ENCODE measurements around the gene TNFRSF14. TPM values are rescaled to one million over a fixed set of nuclear protein-coding genes. Genes with fewer than 3 reads are reported as not detected.

The TNFRSF14 gene
- total and polyA plus RNA-seq, 2 of the 13 experiments (the other 11 are each of a cell fraction or from before 2014, with no cell fraction given): 11.9 to 49.9 TPM

GRCh38 chr1:2535455-2535854 lies 20.7 kb upstream of the TNFRSF14 start:
- Histone ChIP-seq H3K27ac (ENCODE audit: extremely low read length, insufficient read depth, low read length) (no peak overlapping the region), H3K4me2 (ENCODE audit: low read depth, low read length) (no peak overlapping the region), H3K4me3 (replicated peaks in 1 of 3; ENCODE audit: insufficient read depth in 1 of 3, low read depth in 2 of 3, low read length in 3 of 3) (no peak overlapping the region), H3K79me2 (ENCODE audit: insufficient read depth, low read length) (no peaks in the 10 kb centered on the region), H3K36me3 (replicated peaks in 1 of 2; ENCODE audit: control insufficient read depth in 1 of 2, insufficient read depth in 2 of 2, low read length in 2 of 2) (no peaks in the 10 kb centered on the region), H3K27me3 (ENCODE audit: control insufficient read depth in 1 of 2, insufficient read depth in 2 of 2, low read length in 2 of 2) (peaks cover 15 to 65% of the 10 kb centered on the region in 2 experiments), H3K4me1 (ENCODE audit: insufficient read depth, low read length) (peaks cover 5% of the 10 kb centered on the region; the same call in 1 of the 2 replicates), H4K20me1 (ENCODE audit: insufficient read depth, low read length) (no peaks in the 10 kb centered on the region), H3K9me3 (ENCODE audit: low read length) (no peaks in the 10 kb centered on the region), H2AFZ (ENCODE audit: low read length) (no peak overlapping the region), H3K9ac (ENCODE audit: insufficient read depth, low read depth, low read length) (no peak overlapping the region)
- in situ Hi-C loops (cut with HindIII; ENCODE audit: extremely low pct_ligation_motif_present, low pct_unique_long_range_greater_than_20kb) (no loop called here), intact Hi-C loops (cut with micrococcal nuclease; ENCODE audit: unreplicated experiment) (no loop called here)
- POLR2A ChIA-PET: interaction anchor here (1.4 to 2.1 kb wide), 3 partner anchors 8 to 11 kb away, joined by 5 to 7 read pairs (median 5); partner anchors contain the start of gene PANK4
- DNase-seq (ENCODE audit: low spot score) (no peak), ATAC-seq (peak; percentile 12), FAIRE-seq (no peak)
- BruUV-seq (replicated peaks): no TSS peak
- no peak for TF ChIP-seq ZNF12 (CRISPR knock-in tag; IDR thresholded peaks at IDR 0.05)
- TF ChIP-seq, protein P1, sequence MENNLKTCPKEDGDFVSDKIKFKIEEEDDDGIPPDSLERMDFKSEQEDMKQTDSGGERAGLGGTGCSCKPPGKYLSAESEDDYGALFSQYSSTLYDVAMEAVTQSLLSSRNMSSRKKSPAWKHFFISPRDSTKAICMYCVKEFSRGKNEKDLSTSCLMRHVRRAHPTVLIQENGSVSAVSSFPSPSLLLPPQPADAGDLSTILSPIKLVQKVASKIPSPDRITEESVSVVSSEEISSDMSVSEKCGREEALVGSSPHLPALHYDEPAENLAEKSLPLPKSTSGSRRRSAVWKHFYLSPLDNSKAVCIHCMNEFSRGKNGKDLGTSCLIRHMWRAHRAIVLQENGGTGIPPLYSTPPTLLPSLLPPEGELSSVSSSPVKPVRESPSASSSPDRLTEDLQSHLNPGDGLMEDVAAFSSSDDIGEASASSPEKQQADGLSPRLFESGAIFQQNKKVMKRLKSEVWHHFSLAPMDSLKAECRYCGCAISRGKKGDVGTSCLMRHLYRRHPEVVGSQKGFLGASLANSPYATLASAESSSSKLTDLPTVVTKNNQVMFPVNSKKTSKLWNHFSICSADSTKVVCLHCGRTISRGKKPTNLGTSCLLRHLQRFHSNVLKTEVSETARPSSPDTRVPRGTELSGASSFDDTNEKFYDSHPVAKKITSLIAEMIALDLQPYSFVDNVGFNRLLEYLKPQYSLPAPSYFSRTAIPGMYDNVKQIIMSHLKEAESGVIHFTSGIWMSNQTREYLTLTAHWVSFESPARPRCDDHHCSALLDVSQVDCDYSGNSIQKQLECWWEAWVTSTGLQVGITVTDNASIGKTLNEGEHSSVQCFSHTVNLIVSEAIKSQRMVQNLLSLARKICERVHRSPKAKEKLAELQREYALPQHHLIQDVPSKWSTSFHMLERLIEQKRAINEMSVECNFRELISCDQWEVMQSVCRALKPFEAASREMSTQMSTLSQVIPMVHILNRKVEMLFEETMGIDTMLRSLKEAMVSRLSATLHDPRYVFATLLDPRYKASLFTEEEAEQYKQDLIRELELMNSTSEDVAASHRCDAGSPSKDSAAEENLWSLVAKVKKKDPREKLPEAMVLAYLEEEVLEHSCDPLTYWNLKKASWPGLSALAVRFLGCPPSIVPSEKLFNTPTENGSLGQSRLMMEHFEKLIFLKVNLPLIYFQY (CRISPR knock-in tag; IDR thresholded peaks at IDR 0.05; ENCODE audit: borderline replicate concordance): no peak
- TF ChIP-seq ZNF720 (CRISPR knock-in tag; IDR thresholded peaks at IDR 0.05): no peak
- no peak for TF ChIP-seq KMT2A (CRISPR knock-in tag; IDR thresholded peaks at IDR 0.05)
- no peak for TF ChIP-seq ZNF556 (CRISPR knock-in tag; IDR thresholded peaks at IDR 0.05; ENCODE audit: borderline replicate concordance)
- TF ChIP-seq HMGXB3 (CRISPR knock-in tag; IDR thresholded peaks at IDR 0.05; ENCODE audit: borderline replicate concordance): no peak
- TF ChIP-seq MEIS1 (CRISPR knock-in tag; IDR thresholded peaks at IDR 0.05; ENCODE audit: borderline replicate concordance): no peak
- TF ChIP-seq ZNF225 (CRISPR knock-in tag; IDR thresholded peaks at IDR 0.05): no peak
- WGBS (ENCODE audit: low lambda C conversion rate): no CpG with 5 or more reads among the region's 27 CpGs
- CTCF ChIA-PET (ENCODE audit: low intra/inter-chr PET ratio, low total read pairs): no interaction called here

All from HepG2 (cell line).